GM12878 (cell line): ENCODE results near the gene ACTL7A. TPM values are rescaled to one million over a fixed set of nuclear protein-coding genes. Genes with fewer than 3 reads are reported as not detected.

Experiments used
- ATAC-seq: fragments of 200-7000 bp; cut with Tn5 transposase; 3 replicates; pipeline ENCODE4 v1.9.1; 2020; ENCODE audit warnings: mild to moderate bottlenecking, moderate library complexity
- BruUV-seq: library from RNA; stranded (reverse); fragments of 400-500 nt; replicated peaks from 2 replicates; lab custom pipeline; 2021; lab: Mats Ljungman, UMichigan
- CTCF ChIA-PET: fragments of 300-600 bp; sonication (Branson Sonifier 250); formaldehyde crosslinking; extraction: SDS; loops from one replicate; lab custom pipeline; 2021; ENCODE audit warnings: inconsistent platforms; lab: Yijun Ruan, JAX
- POLR2A ChIA-PET: fragments of 350-600 bp; formaldehyde crosslinking; extraction: SDS; loops from one replicate; lab custom pipeline; 2021; ENCODE audit warnings: inconsistent platforms; lab: Charles Lee
- RAD21 ChIA-PET: fragments of 300-600 bp; sonication (Branson Sonifier 250); formaldehyde crosslinking; loops from one replicate; lab custom pipeline; 2023; ENCODE audit warnings: antibody characterized with exemption; ENCODE audit not compliant: unreplicated experiment; lab: Charles Lee
- SMC1A ChIA-PET: fragments of 300-600 bp; sonication (Branson Sonifier 250); formaldehyde crosslinking; loops from one replicate; lab custom pipeline; 2023; ENCODE audit not compliant: unreplicated experiment, uncharacterized antibody; lab: Charles Lee
- DNase-seq: peaks from one replicate; pipeline ENCODE4 v3.0.0-alpha.2; 2011; ENCODE audit warnings: low read depth, low spot score
- FAIRE-seq: peaks from 3 replicates; lab custom pipeline; 2011; peaks lifted over from hg19 to GRCh38; lab: Jason Lieb, UNC
- H2AFZ ChIP-seq: 2 replicates; pipeline ENCODE4 v1.6.0; 2011; ENCODE audit warnings: low read depth, low read length, control low read depth; ENCODE audit not compliant: control insufficient read depth
- H3K27ac ChIP-seq: 2 replicates; pipeline ENCODE4 v1.5.1; 2011; ENCODE audit warnings: control low read depth; ENCODE audit not compliant: control insufficient read depth, insufficient read depth
- H3K27me3 ChIP-seq, 2 experiments: replicated peaks in 1 of 2; 2 replicates each; pipeline versions ENCODE4 v1.6.0 to v1.6.1; 2011; ENCODE audit warnings: low read length in 1 of 2; ENCODE audit not compliant: control insufficient read depth in 2 of 2, insufficient read depth in 2 of 2
- H3K36me3 ChIP-seq, 2 experiments: 2 replicates each; pipeline ENCODE4 v1.5.1; 2011; ENCODE audit warnings: low read length in 1 of 2; ENCODE audit not compliant: control insufficient read depth in 2 of 2, insufficient read depth in 2 of 2
- H3K4me1 ChIP-seq: 2 replicates; pipeline ENCODE4 v1.6.1; 2011; ENCODE audit warnings: mild to moderate bottlenecking, low read length, moderate library complexity, mixed read lengths; ENCODE audit not compliant: control insufficient read depth, insufficient read depth
- H3K4me2 ChIP-seq: 2 replicates; pipeline ENCODE4 v1.6.0; 2011; ENCODE audit warnings: control low read depth; ENCODE audit not compliant: control insufficient read depth, insufficient read depth
- H3K4me3 ChIP-seq: fragments of 200-600 bp; sonication (generic); 2 replicates; pipeline ENCODE4 v1.5.1; 2016
- H3K79me2 ChIP-seq: 2 replicates; pipeline ENCODE4 v1.6.0; 2011; ENCODE audit warnings: low read length; ENCODE audit not compliant: control insufficient read depth, insufficient read depth
- H3K9ac ChIP-seq: 2 replicates; pipeline ENCODE4 v1.8.0; 2011; ENCODE audit warnings: low read length, control low read depth, mixed read lengths; ENCODE audit not compliant: control insufficient read depth, insufficient read depth
- H3K9me3 ChIP-seq: replicated peaks from 3 replicates; pipeline ENCODE4 v1.5.1; 2011; ENCODE audit warnings: mild to moderate bottlenecking, low read length; ENCODE audit not compliant: control insufficient read depth, insufficient read depth
- H4K20me1 ChIP-seq: 2 replicates; pipeline ENCODE4 v1.6.0; 2011; ENCODE audit not compliant: control insufficient read depth, insufficient read depth
- CHD2 ChIP-seq: IDR thresholded peaks from 2 replicates; pipeline ENCODE4 v1.6.1; 2011; ENCODE audit warnings: low read depth, low read length, improper control_type of control experiment, borderline replicate concordance
- CREB1 ChIP-seq: IDR thresholded peaks from 2 replicates; pipeline ENCODE4 v1.6.1; 2012; ENCODE audit warnings: low read depth, mild to moderate bottlenecking, inconsistent platforms
- CTCF ChIP-seq, 3 experiments: IDR thresholded peaks in 2 of 3; conservative IDR thresholded peaks in 1 of 3; 2 replicates each; pipeline ENCODE4 v1.5.1; 2011; ENCODE audit warnings: low read depth in 3 of 3, low read length in 3 of 3, mild to moderate bottlenecking in 3 of 3, control low read depth in 2 of 3, moderate library complexity in 2 of 3, inconsistent platforms in 1 of 3, mixed read lengths in 1 of 3; ENCODE audit not compliant: control insufficient read depth in 2 of 3, insufficient read depth in 1 of 3; ENCODE audit errors: extremely low read depth in 1 of 3
- MYC ChIP-seq: IDR thresholded peaks from 2 replicates; pipeline ENCODE4 v1.6.1; 2011; ENCODE audit warnings: mild to moderate bottlenecking, low read length, moderate library complexity, inconsistent platforms; ENCODE audit not compliant: insufficient read depth, insufficient replicate concordance, insufficient read length, severe bottlenecking
- SIN3A ChIP-seq: IDR thresholded peaks from 2 replicates; pipeline ENCODE4 v1.6.1; 2012; ENCODE audit warnings: low read depth, low read length, improper control_type of control experiment
- ZNF217 ChIP-seq: fragments of 450-650 bp; IDR thresholded peaks from 2 replicates; pipeline ENCODE4 v1.6.1; 2017; ENCODE audit warnings: antibody characterized with exemption, mild to moderate bottlenecking
- WGBS: methylation state at CpG from one replicate; pipeline ENCODE4 v1.1.6; 2016; ENCODE audit warnings: low lambda C conversion rate; ENCODE audit not compliant: insufficient replicate concordance, insufficient coverage; ENCODE audit errors: missing lambda C conversion rate; 5-methylcytosine and 5-hydroxymethylcytosine counted together
- in situ Hi-C: fragments of 300-500 bp; cut with MboI; formaldehyde crosslinking; loops from 9 replicates; pipeline ENCODE4 v1.14.3; 2018; ENCODE audit warnings: mixed read lengths
- intact Hi-C: fragments of 100-400 bp; cut with micrococcal nuclease; formaldehyde crosslinking; loops from one replicate; pipeline ENCODE4 v1.14.2; 2022; ENCODE audit not compliant: unreplicated experiment
- polyA plus RNA-seq, 11 experiments: library from polyadenylated mRNA; depleted of rRNA in 4 of 11; unstranded in 6 of 11; stranded (reverse) in 5 of 11; fragments of >200 nt; fragmentation: Nextera tagmentation in 4 of 11; fragmentation: Illumina TruSeq in 1 of 11; extraction: Ambion mirVana in 4 of 11; extraction: Trizol in 1 of 11; gene quantifications; 1 replicate in 1 of 11; 2 replicates in 10 of 11; pipeline versions ENCODE4 v1.2.1 to v1.2.3, GENCODE V29; 2011 to 2016; ENCODE audit warnings: inconsistent platforms in 2 of 11, missing spikeins in 2 of 11, low read depth in 1 of 11
- total RNA-seq, 4 experiments: library from RNA; depleted of rRNA in 3 of 4; stranded (reverse); fragments of >200 nt in 3 of 4; fragmentation: Illumina TruSeq in 1 of 4; extraction: Trizol in 1 of 4; gene quantifications; 2 replicates each; pipeline versions ENCODE4 v1.2.1 to v1.2.3, GENCODE V29; 2013 to 2021

Gene ACTL7A
- total and polyA plus RNA-seq, 10 of the 15 experiments (the other 5 are each of a cell fraction or from before 2014, with no cell fraction given), result not detected

GRCh38 chr9:108813951-108814601 is 48.0 kb upstream of the ACTL7A start:
- Histone ChIP-seq H3K79me2 (no peaks in the 10 kb centered on the region), H4K20me1 (no peaks in the 10 kb centered on the region), H3K4me2 (no peak overlapping the region), H3K36me3 (no peaks in the 10 kb centered on the region), H3K27ac (no peak overlapping the region), H2AFZ (no peak overlapping the region), H3K4me3 (no peak overlapping the region), H3K9me3 (no peaks in the 10 kb centered on the region), H3K9ac (no peak overlapping the region), H3K27me3 (0 out of 4 replicates have a peak, but pooled peaks cover 0 to 1% of the 10 kb centered on the region in 2 experiments)
- DNase-seq, result no peak
- SMC1A ChIA-PET, result interaction anchor here (1.1 kb wide), 1 partner anchor 1472 kb away, joined by 3 read pairs; no protein-coding TSS in a partner anchor
- no peak for FAIRE-seq
- CTCF ChIA-PET, result interaction anchor here (1.0 kb wide), 1 partner anchor 249 kb away, joined by 3 read pairs; no protein-coding TSS in a partner anchor
- POLR2A ChIA-PET, result no interaction called here
- ATAC-seq, result no peak
- 30% methylated on average over 2 of the region's 2 CpGs for WGBS
- intact Hi-C loops (no loop called here), in situ Hi-C loops (no loop called here)
- TF ChIP-seq MYC (no peak), CHD2 (no peak), CTCF (IDR thresholded peaks at IDR 0.05 in 2 of 3, conservative IDR thresholded peaks at IDR 0.05 in 1 of 3; ENCODE audit: control insufficient read depth in 2 of 3, extremely low read depth in 1 of 3, insufficient read depth in 1 of 3, low read depth in 3 of 3, low read length in 3 of 3) (peak in 1 of 3 experiments; percentile 5; a peak in 1 of 6 replicates), ZNF217 (no peak), CREB1 (no peak), SIN3A (no peak)
- TF ChIP-seq, all 136 proteins: peak for 1
- no TSS peak for BruUV-seq
- RAD21 ChIA-PET, result no interaction called here
- H3K4me1 ChIP-seq, result no peaks in the 10 kb centered on the region; the same call in 1 of the 2 replicates
